Measurements from ENCODE around the gene C17orf100.
"Not testable (repeated sequence)": the region's sequence is repeated elsewhere in the genome, so short reads cannot be mapped to it uniquely, and the experiment has no call there.

The C17orf100 gene

GRCh38 chr17:6641247-6641863 lies 10.2 kb upstream of the C17orf100 start:
- no peak for FAIRE-seq

GRCh38 chr17:6642592-6642991 lies 9.0 kb upstream of the C17orf100 start:
- no peak for FAIRE-seq

- no peak for FAIRE-seq
These were observed 8.0 kb upstream of the C17orf100 start for GRCh38 chr17:6643451-6644125.

GRCh38 chr17:6648181-6648580 lies 3.4 kb upstream of the C17orf100 start:
- no peak for FAIRE-seq

- FAIRE-seq: no peak
These were observed 424 bp downstream of the C17orf100 start for GRCh38 chr17:6651919-6652452.

- no peak for FAIRE-seq
These were observed 3.5 kb downstream of the C17orf100 start for GRCh38 chr17:6654841-6655731.

- FAIRE-seq: not testable (repeated sequence)
These were observed 4.3 kb downstream of the C17orf100 start for GRCh38 chr17:6655732-6656361.

GRCh38 chr17:6656797-6657632 lies 5.5 kb downstream of the C17orf100 start:
- not testable (repeated sequence) for FAIRE-seq

GRCh38 chr17:6657633-6658287 lies 6.2 kb downstream of the C17orf100 start:
- no peak for FAIRE-seq

- not testable (repeated sequence) for FAIRE-seq
These were observed 6.8 kb downstream of the C17orf100 start for GRCh38 chr17:6658411-6658810.

GRCh38 chr17:6660101-6660500 lies 8.5 kb downstream of the C17orf100 start:
- FAIRE-seq: no peak

- no peak for FAIRE-seq
These were observed 9.4 kb downstream of the C17orf100 start for GRCh38 chr17:6660805-6661463.

- FAIRE-seq: no peak
These were observed 9.9 kb downstream of the C17orf100 start for GRCh38 chr17:6661464-6661848.

GRCh38 chr17:6663200-6663599 lies 11.6 kb downstream of the C17orf100 start:
- FAIRE-seq: not testable (repeated sequence)

- no peak for FAIRE-seq
These were observed 14.5 kb downstream of the C17orf100 start for GRCh38 chr17:6666077-6666521.

- FAIRE-seq: no peak
These were observed 15.0 kb downstream of the C17orf100 start for GRCh38 chr17:6666557-6666956.

- FAIRE-seq: no peak
These were observed 16.0 kb downstream of the C17orf100 start for GRCh38 chr17:6667516-6667915.

- no peak for FAIRE-seq
These were observed 16.7 kb downstream of the C17orf100 start for GRCh38 chr17:6668219-6668618.

GRCh38 chr17:6668727-6669425 lies 17.3 kb downstream of the C17orf100 start:
- no peak for FAIRE-seq

Measured in A204.1 (cell line).